IPS-20b (cell line): ENCODE data around the gene SLC39A11.
"Not testable (repeated sequence)": the region's sequence is repeated elsewhere in the genome, so short reads cannot be mapped to it uniquely, and the experiment has no call there.

Experiments used
- H3K27ac ChIP-seq: one replicate; pipeline ENCODE4 v1.5.1; 2013; ENCODE audit warnings: low read length
- H3K27me3 ChIP-seq: 2 replicates; pipeline ENCODE4 v1.6.1; 2013; ENCODE audit warnings: mild to moderate bottlenecking, low read length, inconsistent platforms; ENCODE audit not compliant: insufficient read depth
- H3K36me3 ChIP-seq: 2 replicates; pipeline ENCODE4 v1.6.1; 2013; ENCODE audit warnings: low read depth, mild to moderate bottlenecking, inconsistent platforms, low read length, moderate library complexity; ENCODE audit not compliant: insufficient read depth
- H3K4me1 ChIP-seq: 2 replicates; pipeline ENCODE4 v1.6.1; 2013; ENCODE audit warnings: mild to moderate bottlenecking, control low read depth, inconsistent platforms, low read length, moderate library complexity; ENCODE audit not compliant: insufficient read depth
- H3K4me3 ChIP-seq: 2 replicates; pipeline ENCODE4 v1.5.1; 2013; ENCODE audit warnings: mild to moderate bottlenecking, low read length, inconsistent platforms
- H3K9ac ChIP-seq: 2 replicates; pipeline ENCODE4 v1.6.1; 2013; ENCODE audit warnings: low read depth, mild to moderate bottlenecking, inconsistent platforms, low read length, moderate library complexity
- H3K9me3 ChIP-seq: 2 replicates; pipeline ENCODE4 v1.6.1; 2013; ENCODE audit warnings: mild to moderate bottlenecking, low read depth, low read length, inconsistent platforms; ENCODE audit not compliant: insufficient read depth

SLC39A11 gene

GRCh38 chr17:72843591-72843990 is 248.9 kb downstream of the SLC39A11 start:
- no peaks in the 10 kb centered on the region for H3K36me3 ChIP-seq
- no peak overlapping the region for H3K4me3 ChIP-seq
- H3K4me1 ChIP-seq = no peaks in the 10 kb centered on the region
- H3K27me3 ChIP-seq = no peaks in the 10 kb centered on the region
- no peak overlapping the region for H3K27ac ChIP-seq
- H3K9ac ChIP-seq = no peak overlapping the region
- H3K9me3 ChIP-seq = peaks cover 4% of the 10 kb centered on the region; the same call in 1 of the 2 replicates

GRCh38 chr17:72840019-72840418 is 252.5 kb downstream of the SLC39A11 start:
- H3K9ac ChIP-seq = no peak overlapping the region
- no peak overlapping the region for H3K4me3 ChIP-seq
- no peaks in the 10 kb centered on the region for H3K36me3 ChIP-seq
- no peak overlapping the region for H3K27ac ChIP-seq
- no peaks in the 10 kb centered on the region for H3K4me1 ChIP-seq
- peaks cover 4% of the 10 kb centered on the region; the same call in 1 of the 2 replicates for H3K9me3 ChIP-seq
- no peaks in the 10 kb centered on the region for H3K27me3 ChIP-seq

- Histone ChIP-seq H3K4me3 (no peak overlapping the region), H3K27me3 (no peaks in the 10 kb centered on the region), H3K9me3 (peaks cover 4% of the 10 kb centered on the region; the same call in 1 of the 2 replicates), H3K4me1 (no peaks in the 10 kb centered on the region), H3K36me3 (no peaks in the 10 kb centered on the region), H3K9ac (no peak overlapping the region), H3K27ac (no peak overlapping the region)
These were observed 253.3 kb downstream of the SLC39A11 start for GRCh38 chr17:72839131-72839725.

- Histone ChIP-seq H3K9me3 (peaks cover 4% of the 10 kb centered on the region; the same call in 1 of the 2 replicates), H3K9ac (no peak overlapping the region), H3K36me3 (no peaks in the 10 kb centered on the region), H3K27me3 (no peaks in the 10 kb centered on the region), H3K27ac (no peak overlapping the region), H3K4me3 (no peak overlapping the region), H3K4me1 (no peaks in the 10 kb centered on the region)
These were observed 253.9 kb downstream of the SLC39A11 start for GRCh38 chr17:72838581-72838980.

GRCh38 chr17:72838068-72838467 is 254.4 kb downstream of the SLC39A11 start:
- Histone ChIP-seq H3K27ac (no peak overlapping the region), H3K9ac (no peak overlapping the region), H3K9me3 (peaks cover 4% of the 10 kb centered on the region; the same call in 1 of the 2 replicates), H3K27me3 (no peaks in the 10 kb centered on the region), H3K36me3 (no peaks in the 10 kb centered on the region), H3K4me3 (no peak overlapping the region), H3K4me1 (no peaks in the 10 kb centered on the region)

GRCh38 chr17:72837335-72837734 is 255.2 kb downstream of the SLC39A11 start:
- H3K4me3 ChIP-seq = no peak overlapping the region
- no peak overlapping the region for H3K9ac ChIP-seq
- H3K36me3 ChIP-seq = no peaks in the 10 kb centered on the region
- no peaks in the 10 kb centered on the region for H3K4me1 ChIP-seq
- H3K27me3 ChIP-seq = no peaks in the 10 kb centered on the region
- no peak overlapping the region for H3K27ac ChIP-seq
- H3K9me3 ChIP-seq = peaks cover 4% of the 10 kb centered on the region; the same call in 1 of the 2 replicates

GRCh38 chr17:72833128-72833765 is 259.2 kb downstream of the SLC39A11 start:
- no peak overlapping the region for H3K4me3 ChIP-seq
- H3K27ac ChIP-seq = no peak overlapping the region
- no peaks in the 10 kb centered on the region for H3K4me1 ChIP-seq
- H3K36me3 ChIP-seq = no peaks in the 10 kb centered on the region
- H3K27me3 ChIP-seq = no peaks in the 10 kb centered on the region
- no peaks in the 10 kb centered on the region for H3K9me3 ChIP-seq
- no peak overlapping the region for H3K9ac ChIP-seq

GRCh38 chr17:72832306-72832705 is 260.2 kb downstream of the SLC39A11 start:
- Histone ChIP-seq H3K36me3 (no peaks in the 10 kb centered on the region), H3K27me3 (no peaks in the 10 kb centered on the region), H3K4me3 (no peak overlapping the region), H3K9ac (no peak overlapping the region), H3K4me1 (no peaks in the 10 kb centered on the region), H3K9me3 (no peaks in the 10 kb centered on the region), H3K27ac (no peak overlapping the region)

- Histone ChIP-seq H3K4me3 (no peak overlapping the region), H3K9ac (no peak overlapping the region), H3K27me3 (no peaks in the 10 kb centered on the region), H3K9me3 (peaks cover 21% of the 10 kb centered on the region), H3K36me3 (no peaks in the 10 kb centered on the region), H3K27ac (no peak overlapping the region), H3K4me1 (no peaks in the 10 kb centered on the region)
These were observed 262.6 kb downstream of the SLC39A11 start for GRCh38 chr17:72829883-72830282.

GRCh38 chr17:72826602-72827001 is 265.9 kb downstream of the SLC39A11 start:
- no peaks in the 10 kb centered on the region for H3K36me3 ChIP-seq
- no peaks in the 10 kb centered on the region for H3K27me3 ChIP-seq
- H3K9ac ChIP-seq = no peak overlapping the region
- no peaks in the 10 kb centered on the region for H3K4me1 ChIP-seq
- H3K27ac ChIP-seq = no peak overlapping the region
- H3K9me3 ChIP-seq = peaks cover 31% of the 10 kb centered on the region
- H3K4me3 ChIP-seq = no peak overlapping the region

GRCh38 chr17:72826059-72826458 is 266.4 kb downstream of the SLC39A11 start:
- H3K4me3 ChIP-seq, H3K27me3 ChIP-seq, H3K4me1 ChIP-seq, H3K9ac ChIP-seq, H3K36me3 ChIP-seq, H3K27ac ChIP-seq: not testable (repeated sequence)
- peaks cover 31% of the 10 kb centered on the region for H3K9me3 ChIP-seq

GRCh38 chr17:72825218-72825617 is 267.3 kb downstream of the SLC39A11 start:
- Histone ChIP-seq H3K9me3 (peaks cover 31% of the 10 kb centered on the region), H3K4me1 (no peaks in the 10 kb centered on the region), H3K27me3 (no peaks in the 10 kb centered on the region), H3K36me3 (no peaks in the 10 kb centered on the region), H3K4me3 (no peak overlapping the region), H3K27ac (no peak overlapping the region), H3K9ac (no peak overlapping the region)
